AG09309 (cell line): ENCODE measurements around the gene STRAP.

Experiments used
- DNase-seq: peaks from one replicate; pipeline ENCODE4 v3.0.0-alpha.2; 2010; ENCODE audit warnings: low read depth
- H3K4me3 ChIP-seq: 2 replicates; pipeline ENCODE4 v1.5.1; 2011; ENCODE audit warnings: mild to moderate bottlenecking, low read depth, low read length, moderate library complexity; ENCODE audit not compliant: control insufficient read depth
- TF ChIP-seq, protein P1 (sequence below): IDR thresholded peaks from 2 replicates; pipeline ENCODE4 v1.5.1; 2011; ENCODE audit warnings: mild to moderate bottlenecking, low read depth, low read length, inconsistent platforms; ENCODE audit not compliant: insufficient read depth, control insufficient read depth; ENCODE audit errors: missing control alignments

STRAP gene

DNA sequence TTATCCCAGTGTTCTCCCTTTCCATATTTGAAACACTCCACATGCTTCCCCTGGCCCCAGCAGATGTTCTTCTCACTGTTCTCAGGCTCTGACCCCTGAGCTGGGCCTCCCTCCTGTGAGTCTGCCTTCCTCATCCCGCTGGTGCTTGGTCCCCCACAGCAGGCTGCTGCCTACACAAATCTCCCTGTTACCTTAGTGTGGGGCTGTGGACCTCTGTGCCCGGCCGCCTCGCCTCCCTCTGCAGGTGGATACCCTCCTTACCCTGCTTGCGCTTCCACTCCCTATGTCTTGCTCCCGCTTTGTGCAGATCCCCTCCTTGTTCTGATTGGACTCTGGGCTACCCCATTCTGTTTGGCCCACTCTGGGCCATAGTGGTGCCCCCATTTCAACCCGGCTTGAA lies 35.9 kb downstream of the STRAP start:
- DNase-seq: no peak
- TF ChIP-seq, protein P1, sequence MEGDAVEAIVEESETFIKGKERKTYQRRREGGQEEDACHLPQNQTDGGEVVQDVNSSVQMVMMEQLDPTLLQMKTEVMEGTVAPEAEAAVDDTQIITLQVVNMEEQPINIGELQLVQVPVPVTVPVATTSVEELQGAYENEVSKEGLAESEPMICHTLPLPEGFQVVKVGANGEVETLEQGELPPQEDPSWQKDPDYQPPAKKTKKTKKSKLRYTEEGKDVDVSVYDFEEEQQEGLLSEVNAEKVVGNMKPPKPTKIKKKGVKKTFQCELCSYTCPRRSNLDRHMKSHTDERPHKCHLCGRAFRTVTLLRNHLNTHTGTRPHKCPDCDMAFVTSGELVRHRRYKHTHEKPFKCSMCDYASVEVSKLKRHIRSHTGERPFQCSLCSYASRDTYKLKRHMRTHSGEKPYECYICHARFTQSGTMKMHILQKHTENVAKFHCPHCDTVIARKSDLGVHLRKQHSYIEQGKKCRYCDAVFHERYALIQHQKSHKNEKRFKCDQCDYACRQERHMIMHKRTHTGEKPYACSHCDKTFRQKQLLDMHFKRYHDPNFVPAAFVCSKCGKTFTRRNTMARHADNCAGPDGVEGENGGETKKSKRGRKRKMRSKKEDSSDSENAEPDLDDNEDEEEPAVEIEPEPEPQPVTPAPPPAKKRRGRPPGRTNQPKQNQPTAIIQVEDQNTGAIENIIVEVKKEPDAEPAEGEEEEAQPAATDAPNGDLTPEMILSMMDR: no peak
- H3K4me3 ChIP-seq: no peak overlapping the region

DNA sequence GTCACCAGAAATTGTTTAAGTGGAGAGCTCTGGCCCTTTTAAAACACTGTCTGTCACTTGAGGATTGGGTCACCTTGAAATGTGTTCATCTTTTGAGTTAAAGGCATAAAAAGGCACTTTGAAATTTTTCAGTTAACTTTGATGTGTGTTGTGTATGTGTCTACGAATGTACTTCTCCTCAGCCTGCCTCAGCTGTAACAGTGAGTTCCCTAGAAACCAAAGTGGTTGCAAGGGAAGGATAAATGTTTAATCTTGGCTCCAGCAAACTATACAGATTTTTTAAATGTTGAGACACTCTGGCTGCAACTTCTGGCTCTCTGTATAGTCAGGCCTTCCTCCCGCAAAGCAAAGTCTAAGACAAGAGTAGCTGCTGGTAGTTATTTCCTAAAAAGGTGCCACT lies 37.2 kb downstream of the STRAP start:
- TF ChIP-seq, protein P1: no peak
- H3K4me3 ChIP-seq: no peak overlapping the region
- DNase-seq: no peak

DNA sequence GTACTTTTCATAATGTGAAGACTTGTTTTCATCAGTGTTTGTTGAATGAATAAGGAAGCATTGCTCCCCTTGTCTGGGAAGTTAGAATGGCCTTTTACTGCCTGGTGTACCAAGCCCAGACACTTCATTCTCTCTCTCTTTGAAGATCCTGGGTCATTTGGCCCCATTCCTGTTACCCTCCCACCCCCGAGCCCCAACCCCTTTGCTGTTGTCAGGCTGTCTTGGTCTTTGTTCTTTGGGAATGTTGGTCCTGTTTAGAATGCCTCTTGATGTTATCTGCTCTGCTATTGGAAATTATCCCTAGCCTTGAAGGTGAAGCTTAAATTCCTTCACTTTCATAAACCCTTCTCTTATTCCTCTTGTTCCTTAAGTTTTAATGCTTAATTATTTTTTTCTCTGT lies 42.8 kb downstream of the STRAP start:
- no peak overlapping the region for H3K4me3 ChIP-seq
- TF ChIP-seq, protein P1: no peak
- DNase-seq: no peak

DNA sequence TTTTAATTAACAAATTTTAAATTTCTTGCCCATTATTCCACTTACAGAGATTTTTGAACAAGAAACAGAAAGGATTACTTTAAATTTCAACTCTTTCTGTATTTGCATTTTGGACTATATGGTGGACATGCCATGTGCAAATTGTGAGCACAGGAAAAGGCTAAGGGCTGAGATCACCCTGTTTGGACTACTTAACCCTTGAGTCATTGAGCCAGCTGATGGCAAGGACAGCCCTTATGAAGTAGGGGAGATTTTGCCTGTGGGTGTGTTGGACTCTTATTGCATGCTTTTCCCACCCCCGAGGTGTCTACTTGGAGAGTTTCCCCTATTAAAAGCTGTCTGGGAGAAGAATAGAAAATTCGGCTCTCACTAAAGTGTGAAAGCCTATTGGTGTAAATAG lies 46.2 kb downstream of the STRAP start:
- TF ChIP-seq, protein P1: no peak
- H3K4me3 ChIP-seq: no peak overlapping the region
- DNase-seq: peak; percentile 42

DNA sequence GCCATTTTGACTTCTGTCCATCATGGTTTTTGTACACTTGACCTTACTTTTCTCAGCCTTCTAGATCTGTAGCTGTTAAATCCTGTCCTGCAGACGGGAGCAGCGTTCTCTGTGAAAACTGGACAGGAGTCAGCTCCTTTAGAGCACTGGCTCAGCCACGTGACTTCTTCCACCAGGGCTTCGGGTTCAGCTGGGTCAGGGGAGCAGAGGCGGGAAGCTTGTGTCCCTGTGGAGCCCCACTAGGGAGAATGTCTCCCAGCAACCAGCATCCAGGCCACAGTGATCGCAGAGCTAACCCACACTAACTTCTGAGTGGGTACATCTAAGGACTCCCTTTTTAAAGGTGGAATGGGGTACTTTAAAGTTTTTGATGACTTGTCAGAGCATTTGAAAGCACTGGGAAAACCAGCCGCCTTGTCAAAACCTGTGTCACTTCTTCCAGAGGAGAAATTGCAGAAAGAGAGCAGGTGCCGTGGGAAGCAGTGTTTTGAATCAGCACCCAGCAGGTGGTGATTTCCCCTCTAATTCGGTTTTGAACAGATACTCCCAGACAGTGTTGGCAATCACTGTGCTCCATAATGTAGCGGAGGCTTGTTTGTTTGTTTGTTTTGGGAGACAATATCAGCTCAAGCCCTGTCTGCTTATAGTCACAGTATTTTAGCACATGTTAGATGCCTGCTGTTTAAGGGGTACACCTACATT lies 46.8 kb downstream of the STRAP start:
- TF ChIP-seq, protein P1: no peak
- DNase-seq: no peak
- no peak overlapping the region for H3K4me3 ChIP-seq

DNA sequence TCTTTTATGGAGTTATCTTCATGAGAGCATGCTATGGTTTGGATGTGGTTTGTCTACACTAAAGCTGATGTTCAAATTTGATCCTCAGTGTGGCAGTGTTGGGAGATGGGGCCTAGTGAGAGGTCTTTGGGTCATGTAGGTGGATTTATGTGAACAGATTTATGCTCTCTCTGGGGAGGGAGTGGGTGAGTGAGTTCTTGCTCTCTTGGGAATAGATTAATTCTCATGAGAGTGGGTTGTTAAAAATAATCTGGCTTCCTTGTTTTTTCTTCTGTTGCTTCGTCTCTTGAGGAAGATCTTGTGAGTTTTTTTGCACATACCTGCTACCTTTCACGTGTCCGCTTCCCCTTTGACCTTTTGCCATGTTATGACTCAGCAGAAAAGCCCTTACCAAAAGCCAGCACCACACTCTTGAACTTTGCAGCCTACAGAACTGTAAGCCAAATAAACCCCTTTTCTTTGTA lies 49.4 kb downstream of the STRAP start:
- no peak for DNase-seq
- TF ChIP-seq, protein P1: no peak
- H3K4me3 ChIP-seq: no peak overlapping the region
